ENCODE data around the gene AP5Z1.

Gene AP5Z1

DNA sequence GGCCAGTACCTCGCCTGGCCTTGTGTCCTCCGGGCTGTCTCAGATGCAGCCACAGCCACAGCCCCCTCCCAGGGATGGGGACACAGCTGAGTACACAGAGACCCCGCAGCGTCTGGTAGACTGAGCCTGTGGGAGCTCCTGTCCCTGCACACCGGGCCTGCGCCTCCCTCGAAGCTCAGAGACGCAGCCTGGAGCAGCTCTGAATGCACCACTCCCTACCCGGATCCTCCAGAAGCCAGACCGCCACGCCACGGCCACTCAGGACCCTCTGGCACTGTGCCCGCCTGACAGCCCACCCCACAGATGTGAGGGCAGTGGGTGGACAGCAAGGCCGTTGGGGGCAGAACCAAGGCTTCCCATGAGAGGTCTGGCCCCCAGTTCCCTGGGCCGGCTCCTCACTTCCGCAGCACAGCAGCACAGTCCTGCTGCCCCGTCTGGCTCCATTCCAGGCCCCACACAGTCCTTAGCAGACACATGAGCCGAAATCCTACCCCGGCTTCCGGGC is 45.6 kb downstream of the AP5Z1 start:
- DNase-seq (ENCODE audit: low read depth): no peak

DNA sequence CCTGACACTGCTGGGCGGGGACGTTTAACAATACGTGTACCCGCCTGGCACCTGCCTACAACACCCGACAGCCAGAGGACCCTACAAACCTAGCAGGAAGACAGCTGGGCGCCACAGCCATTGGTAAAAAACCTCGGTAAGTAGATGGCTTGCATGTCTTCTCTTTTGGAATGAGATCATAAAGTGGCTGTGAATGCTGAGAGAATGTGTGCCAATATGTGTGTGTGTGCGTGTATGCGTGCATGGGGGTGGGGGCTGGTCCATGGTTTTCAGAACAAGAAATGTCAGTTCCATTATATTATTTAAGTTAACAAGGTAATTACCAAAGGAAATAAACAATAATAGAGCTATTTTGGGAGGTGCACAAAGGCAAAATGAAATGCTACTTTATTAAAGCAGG is 47.3 kb downstream of the AP5Z1 start:
- DNase-seq (ENCODE audit: low read depth): no peak

DNA sequence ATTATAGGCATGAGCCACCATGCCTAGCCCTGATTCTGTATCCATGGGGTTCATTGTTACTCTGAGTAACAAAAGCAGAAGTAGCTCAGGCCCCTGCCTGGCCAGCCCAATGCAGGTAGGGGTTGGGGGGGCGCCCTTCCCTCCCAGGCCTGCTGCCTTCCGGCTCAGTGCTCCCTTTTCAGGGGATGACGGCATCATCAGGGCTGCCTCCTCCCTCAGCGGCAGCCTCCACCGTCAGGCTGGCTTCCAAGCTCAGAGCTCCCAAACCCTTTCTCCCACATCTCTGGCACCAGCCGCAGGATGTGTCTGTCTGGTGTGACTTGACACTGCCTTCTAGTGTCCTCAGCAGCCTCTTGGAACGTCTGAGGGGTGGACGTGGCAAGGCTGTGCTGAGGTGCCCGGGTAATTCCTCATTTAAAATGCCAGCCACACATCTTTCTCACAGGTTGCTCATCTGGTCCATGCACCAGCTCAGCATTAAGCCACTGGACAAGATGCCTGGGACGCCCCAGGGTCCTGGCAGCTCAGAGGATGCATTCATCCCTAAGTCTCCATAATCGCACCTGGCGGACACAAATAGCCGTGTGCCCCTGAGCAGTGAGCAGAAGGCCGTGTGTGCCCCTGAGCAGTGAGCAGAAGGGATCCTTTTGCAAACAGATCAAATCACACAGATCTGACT is 48.2 kb downstream of the AP5Z1 start:
- no peak for DNase-seq (ENCODE audit: low read depth)

DNA sequence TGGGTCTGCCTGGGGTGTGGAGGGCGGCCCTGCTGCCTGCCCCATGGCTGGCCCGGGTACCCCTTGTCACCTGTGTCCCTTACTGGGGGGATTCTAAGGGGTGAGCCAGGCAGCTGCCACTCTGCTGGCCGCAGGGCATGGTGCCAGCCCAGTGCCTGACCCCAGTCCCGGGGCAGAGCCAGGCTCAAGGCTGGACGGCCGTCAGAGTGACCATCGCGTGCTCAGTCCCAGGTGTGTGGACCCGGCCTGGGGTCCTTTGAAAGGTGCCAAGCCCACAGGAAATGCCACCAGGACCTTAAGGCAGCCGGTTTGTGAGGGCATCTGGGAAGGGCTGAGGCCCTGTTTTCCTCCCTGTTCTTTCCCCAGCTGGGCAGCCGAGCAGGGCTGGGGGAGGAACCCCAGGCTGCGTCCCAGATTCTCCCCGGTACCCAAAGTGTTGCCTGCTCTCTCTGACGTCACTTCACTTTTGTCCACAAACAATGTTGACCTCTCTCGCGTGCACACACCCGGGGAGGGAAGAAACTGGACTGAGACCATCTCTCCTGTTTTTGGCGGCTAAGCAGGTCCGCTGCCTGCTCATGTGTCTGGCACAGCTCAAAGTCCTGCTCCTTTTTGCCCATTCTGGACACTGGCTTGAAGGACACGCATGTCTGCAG is 48.8 kb downstream of the AP5Z1 start:
- no peak for DNase-seq (ENCODE audit: low read depth)

DNA sequence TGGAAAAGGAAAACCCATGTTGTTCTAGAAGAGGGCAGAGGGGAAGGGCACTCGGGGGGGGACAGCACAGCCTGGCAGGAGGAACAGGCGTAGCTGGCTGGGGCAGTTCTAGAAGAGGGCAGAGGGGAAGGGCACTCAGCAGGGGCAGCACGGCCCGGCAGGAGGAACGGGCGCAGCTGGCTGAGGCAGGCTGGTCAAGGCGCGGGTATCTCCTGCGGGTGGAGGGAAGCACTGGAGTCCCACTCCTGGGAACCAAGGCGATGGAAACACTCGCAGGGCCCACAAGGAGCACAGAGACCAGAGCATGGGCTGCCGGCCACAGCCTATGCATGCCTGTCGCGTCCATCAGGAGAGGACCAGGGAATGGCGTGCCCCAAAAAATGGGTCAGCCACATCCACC is 49.7 kb downstream of the AP5Z1 start:
- no peak for DNase-seq (ENCODE audit: low read depth)

DNA sequence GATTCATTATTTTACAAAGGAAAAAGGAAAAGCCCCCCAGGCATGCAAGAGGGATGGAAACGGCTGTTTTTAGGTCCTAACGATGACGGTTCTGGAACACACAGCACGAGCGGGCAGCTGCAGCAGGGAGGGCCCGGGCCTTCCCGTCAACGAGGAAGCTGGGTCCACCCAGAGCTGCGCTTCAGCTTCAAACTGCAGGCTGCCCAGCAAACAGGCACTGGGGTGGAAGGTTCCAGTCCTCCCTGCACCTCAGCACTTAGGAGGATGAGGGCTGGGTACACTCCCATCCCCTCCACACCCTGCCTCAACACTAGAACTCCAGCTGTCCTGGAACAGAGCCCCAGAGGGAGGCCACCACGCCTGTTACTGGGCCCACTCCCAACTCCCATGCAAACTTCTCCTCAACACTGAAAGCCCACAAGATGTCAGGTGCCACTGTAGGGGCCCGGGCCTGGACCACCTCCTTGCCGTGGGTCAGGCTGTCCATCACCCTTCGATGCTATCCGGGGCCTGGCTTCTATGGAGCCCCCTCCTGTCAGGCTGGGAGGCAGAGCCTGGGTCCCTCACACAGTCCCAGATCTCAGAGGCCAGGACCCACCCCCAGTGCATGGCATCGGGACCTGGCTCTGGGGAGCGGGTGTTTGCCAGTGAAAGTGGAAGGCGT is 53.4 kb downstream of the AP5Z1 start:
- no peak for DNase-seq (ENCODE audit: low read depth)

DNA sequence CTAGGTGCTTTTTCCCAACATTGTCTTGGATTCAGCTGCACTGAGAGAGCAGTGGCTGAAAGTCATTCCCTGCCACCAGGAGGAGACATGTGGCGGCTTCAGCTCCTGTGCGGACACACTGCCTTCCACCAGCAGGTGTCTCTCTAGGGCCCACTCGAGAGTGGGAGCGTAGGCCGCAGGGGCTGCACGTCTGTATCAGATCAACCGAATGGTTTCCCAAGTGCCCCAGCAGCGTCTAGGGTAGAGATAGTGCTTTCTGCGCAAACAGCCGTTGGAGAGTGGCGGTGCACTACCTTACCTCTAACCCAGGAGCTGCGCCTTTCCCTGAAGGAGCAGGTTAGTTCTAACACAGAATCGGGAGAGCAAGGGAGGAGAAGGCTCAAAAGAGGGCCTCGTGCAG is 54.8 kb downstream of the AP5Z1 start:
- peak; percentile 45 for DNase-seq (ENCODE audit: low read depth)

DNA sequence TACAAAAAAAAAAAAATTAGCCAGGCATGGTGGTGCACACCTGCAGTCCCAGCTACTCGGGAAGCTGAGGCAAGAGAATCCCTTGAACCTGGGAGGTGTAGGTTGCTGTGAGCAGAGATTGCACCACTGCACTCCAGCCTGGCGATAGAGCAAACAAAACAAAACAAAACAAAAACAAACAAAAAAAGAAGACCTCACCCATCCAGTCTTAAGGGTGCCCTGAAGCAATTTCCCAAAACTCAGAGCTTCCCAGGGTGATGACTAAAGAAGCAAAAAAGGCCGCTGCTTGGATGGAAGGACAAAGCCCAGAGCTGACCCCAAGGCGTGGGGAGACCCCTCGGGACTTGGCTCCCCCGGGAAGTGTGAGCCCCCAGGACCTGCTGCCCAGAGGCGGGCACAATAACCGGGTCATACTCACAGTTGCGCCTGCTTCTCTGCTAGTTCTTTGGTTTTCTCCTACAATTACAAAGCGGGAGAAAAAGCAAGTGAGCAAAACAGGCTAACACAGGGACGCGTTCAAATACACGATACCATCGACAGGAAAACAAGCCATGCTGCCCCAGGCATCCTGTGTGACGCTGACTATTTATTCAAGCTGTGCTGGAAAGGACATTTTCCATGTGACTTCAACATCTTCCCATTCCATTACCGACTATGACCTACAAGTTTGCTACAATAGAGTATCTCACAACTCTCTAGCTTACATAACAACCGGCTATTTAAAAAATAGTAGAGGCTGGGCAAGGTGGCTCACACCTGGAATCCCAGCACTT is 56.5 kb downstream of the AP5Z1 start:
- DNase-seq (ENCODE audit: low read depth): no peak

DNA sequence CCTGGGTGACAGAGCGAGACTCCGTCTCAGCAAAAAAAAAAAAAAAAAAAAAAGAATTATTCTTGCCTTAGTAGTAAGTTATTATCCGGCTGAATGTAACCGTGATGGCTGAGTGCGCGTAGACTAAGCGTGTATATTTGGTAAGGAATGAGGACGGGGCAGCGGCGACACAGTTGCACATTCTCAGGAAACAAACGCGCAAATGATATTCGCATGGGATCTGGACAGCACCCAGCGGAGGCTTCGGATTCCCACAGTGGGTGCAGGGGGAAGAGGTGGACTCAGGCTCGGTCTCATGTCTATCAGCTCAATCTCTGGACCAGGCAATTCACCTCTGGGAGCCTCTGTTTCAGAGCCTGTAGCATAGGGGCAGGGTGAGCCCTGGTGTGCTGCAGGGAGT is 57.3 kb downstream of the AP5Z1 start:
- no peak for DNase-seq (ENCODE audit: low read depth)

DNA sequence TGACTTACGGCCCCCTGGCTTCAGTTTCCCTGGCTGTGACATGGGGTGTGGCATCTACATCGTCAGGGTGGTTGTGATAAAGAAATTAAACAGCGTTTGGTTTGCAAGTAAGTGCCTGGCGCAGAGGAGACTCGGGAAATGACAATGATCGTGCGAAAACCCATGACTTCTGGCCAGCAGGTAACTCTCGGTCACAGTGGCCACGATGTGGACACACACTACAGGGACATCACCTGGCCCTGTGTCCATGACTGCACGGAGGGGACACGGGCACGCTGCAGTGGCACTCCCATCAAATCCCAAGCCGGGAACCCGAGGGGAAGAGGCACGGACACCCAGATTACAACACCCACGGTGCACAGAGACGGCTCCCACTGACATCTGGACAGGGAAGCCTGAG is 57.8 kb downstream of the AP5Z1 start:
- no peak for DNase-seq (ENCODE audit: low read depth)

DNA sequence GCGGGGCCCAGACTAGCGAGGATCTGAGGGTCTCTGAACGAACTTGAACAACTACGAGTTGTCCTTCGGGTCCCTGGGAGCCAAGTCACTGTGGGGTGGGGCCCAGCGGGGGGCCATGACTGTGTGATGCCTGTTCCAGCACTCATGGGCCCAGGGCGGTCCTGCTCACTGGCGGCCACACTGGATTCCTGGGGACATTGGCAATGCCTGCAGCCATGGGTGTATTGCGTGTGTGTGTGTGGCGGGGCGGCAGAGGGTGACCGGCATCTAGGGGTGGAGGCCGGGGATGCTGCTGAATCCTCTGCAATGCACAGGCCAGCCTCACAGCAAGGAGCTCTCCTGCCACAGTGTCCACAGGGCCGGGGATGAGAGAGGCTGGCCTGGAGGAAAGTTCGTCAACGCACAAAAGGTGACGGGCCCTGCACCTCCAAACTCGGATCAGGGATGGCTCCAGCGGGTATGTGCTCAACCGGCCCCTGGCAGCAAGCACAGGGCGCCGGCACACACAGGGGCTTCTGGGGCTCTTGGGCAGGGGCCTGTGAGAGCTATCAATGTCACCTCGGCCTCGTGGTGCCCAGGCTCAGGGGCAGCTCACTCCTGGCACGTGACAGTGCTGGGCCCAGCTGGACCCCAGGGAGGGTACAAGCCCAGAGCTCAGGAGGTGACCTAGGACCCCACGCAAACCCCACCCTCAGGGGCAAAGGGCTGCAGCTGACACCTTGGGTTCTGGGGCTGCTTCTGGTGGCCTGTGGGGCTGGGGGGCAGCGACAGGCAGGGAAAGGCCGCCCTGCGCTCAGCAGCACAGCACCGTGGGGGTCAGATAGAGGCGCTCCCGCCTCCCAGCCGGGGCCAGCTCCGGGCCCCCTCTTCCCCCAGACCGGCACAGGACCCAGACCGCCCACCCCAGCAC is 58.5 kb downstream of the AP5Z1 start:
- DNase-seq (ENCODE audit: low read depth): no peak

DNA sequence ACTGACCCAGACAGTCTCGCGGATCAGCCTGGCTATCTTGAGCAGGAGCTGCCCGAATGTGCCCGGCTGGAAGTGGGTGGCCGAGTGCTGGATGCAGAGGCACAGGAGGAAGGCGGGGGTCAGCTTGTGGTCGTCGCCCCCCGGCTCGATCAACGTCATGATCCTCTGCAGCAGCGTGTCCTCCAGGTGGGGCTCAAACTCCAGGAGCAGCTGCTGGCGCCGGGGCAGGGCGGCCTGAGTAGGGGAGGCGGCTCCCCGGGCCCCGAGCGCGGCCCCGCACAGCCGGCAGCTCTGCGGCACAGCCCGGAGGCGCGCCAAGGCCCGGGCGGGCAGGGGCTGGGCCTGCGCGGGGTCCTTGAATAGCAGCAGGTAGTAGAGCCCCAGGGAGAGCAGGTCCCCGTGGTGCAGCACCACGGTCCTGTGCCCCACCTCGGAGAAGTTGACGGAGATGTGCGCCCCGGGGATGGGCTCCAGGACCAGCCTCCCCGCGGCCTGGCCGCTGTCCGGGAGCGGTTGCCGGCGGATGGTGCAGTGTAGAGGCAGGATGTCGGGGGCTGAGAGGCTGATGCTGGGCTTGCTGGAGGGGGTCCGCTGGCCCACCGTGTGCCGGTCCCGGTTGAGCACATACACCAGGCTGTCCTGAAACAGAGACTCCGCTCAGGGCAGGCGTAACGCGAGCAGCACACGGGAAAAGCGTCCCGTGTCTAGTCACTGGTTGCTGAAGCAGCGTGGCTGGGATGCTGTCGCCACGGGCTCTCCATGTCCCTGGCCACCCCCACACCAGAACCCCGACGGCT is 59.4 kb downstream of the AP5Z1 start:
- no peak for DNase-seq (ENCODE audit: low read depth)

DNA sequence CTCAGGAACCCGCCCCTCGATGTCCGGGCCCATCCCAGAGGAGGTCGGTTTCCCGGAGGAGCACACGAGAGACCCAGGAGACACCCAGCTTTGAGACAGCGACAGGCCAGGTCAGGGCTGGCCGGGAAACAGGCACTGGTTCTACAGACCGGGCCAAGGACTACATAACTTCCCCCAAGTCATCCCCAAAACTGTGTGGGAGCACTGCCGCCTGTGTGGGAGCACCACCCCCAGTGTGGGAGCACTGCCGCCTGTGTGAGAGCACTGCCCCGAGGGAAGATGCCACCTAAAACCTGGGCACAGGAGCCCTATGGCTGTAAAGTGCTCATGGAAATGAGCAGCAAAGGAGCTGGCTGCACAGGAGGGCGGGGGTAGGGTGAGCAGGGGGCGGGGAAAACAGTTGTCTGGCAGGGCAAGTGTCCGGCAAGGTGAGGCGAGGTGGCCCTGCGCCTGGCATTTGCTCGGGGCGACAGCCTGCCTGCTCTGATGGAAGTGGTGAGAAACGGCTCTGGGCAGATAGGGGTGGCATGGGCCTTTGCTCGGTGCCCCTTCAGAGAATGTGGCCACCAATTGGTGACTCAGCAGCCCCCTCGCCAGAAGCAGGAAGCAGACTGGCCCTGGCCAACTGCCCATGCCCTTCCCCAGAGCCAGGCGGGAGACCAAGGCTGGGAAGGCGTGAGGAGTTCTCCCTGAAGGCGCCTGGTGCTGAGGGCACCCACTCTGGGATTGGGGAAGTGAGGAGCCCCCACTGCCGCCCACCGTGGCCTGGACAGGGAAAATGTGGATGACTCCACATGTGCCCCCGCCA is 60.2 kb downstream of the AP5Z1 start:
- DNase-seq (ENCODE audit: low read depth): no peak

DNA sequence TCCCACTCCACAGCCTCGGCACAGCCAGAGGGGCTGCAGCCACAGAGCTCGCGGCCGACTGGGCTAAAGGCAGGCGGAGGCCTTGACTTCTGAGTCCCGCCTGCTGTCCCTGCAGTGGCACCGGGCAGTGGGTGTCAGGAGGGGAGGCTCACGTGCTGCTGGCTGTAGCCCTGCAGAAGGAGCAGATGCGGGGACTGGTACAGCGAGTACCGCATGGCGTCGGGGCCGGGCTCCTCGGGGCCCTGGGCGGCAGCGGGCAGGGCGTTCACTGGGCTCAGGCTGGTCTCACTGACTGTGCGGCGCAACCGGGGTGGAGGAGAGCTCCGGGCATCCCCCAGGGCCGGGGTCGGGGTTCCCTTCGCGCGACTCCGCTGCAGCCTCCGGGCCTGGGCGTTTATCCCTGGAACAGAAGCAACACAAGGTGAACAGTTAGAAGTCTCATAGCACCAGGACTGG is 60.8 kb downstream of the AP5Z1 start:
- no peak for DNase-seq (ENCODE audit: low read depth)

DNA sequence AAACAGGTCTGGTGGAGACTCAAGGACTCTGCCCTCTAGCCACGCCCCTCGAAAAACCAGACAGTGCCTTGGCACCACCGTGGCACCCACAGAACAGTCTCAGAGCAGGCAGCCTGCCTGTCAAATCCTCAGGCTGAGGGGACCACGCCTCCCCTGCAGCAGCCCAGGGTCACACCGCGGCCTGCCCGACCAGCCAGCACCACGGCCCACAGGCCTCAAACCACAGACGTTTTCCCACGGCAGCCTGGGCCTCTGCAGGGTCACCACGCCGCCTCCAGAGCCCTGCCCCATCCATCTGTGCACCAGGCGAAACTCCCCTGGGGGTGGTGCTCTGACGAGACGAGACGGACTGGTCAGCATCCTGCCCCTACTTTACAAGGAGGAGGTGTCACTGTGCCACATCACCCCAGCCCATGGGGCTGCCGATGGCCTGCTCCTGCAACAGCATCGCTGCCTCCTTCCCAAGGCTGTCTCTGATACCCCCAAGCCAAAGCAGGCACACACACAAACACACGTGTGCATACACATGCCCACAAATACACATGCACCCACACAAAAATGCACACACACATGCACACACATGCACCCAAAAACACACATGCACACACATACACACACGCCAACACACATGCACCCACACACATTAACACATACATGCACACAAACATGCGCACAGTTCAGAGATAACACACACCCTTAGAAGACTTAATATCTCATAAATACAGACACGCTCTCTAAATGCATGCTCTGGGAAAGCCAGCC is 61.8 kb downstream of the AP5Z1 start:
- no peak for DNase-seq (ENCODE audit: low read depth)

DNA sequence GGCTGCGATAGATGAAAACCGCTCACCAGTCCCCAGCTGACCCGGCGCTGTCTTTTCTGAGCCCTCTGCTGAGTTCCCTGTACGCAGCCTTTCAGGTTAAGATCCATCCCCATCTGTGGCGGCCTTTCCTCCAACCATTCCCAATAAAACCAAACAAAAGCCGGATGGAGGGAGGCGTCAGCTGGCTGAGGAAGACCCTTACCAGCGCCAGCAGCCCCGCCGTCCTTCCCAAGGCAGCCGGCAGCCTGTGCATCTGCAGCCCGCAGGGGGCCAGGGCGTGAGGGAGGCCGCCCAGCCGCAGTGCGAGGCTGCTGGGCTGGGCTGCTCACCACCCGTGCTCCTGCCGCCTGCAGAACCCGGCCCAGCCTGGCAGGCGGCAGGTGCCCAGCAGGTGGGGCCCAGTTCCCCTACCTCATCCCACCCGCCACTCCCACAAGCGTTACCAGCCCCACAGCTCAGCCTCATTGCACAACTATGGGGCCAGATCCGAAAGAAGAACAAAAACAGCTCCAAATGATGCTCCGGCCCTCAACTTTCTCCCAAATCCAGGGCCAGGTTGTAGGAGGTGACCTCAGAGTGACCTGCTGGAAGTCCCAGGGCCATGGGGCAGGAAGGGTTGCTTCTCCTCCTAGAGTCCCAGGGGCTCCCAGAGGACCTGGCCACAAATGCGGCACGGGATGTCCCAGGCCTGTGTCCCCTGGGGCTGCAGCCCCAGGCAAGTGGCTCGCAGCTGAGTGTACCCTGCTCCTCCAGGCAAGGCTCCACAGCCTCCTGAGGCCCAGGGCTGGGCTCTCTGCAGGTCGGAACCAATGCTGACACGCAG is 62.6 kb downstream of the AP5Z1 start:
- no peak for DNase-seq (ENCODE audit: low read depth)

DNA sequence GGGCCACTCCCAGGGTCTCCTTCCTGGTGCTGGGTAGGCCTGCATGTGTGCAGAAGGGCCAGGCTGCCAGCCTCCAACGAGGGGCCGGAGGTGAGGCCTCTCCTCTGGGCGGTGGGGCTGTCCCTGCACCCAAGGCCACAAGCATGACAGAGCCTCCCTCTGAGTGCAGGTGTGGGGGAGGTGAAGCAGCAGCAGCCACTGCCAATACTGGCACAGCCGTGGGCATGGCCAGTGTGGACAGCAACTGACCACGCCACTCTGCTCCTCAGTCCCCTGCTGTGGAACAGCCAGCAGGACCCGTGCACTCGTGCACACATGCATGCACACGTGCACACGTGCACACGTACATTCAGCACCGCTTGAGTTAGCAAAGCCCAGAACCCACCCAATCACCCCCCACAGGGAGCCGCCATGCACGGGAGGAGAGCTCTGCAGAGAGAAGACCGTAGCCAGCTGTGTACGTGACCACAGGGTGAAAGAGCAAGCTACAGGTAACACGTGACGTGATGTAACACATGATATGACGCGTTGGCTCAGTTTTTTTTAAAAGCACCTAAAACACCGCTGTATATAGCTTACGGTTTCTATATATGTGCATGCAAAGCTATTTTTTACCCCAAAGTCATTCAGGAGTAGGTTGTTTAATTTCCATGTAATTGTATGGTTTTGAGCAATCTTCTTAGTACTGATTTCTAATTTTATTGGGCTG is 63.4 kb downstream of the AP5Z1 start:
- DNase-seq (ENCODE audit: low read depth): no peak

Data from fibroblast of gingiva (primary cell).